ENCODE data around the gene AFDN. TPM values are rescaled to one million over a fixed set of nuclear protein-coding genes. Genes with fewer than 3 reads are reported as not detected.

Gene AFDN
- total RNA-seq, 1 experiment from 2014 or later, result 177 TPM

GRCh38 chr6:167976708-167977107, 150.0 kb downstream of the AFDN start:
- H3K9me3 Mint-ChIP-seq (ENCODE audit: unreplicated experiment), result no peaks in the 10 kb centered on the region

DNA sequence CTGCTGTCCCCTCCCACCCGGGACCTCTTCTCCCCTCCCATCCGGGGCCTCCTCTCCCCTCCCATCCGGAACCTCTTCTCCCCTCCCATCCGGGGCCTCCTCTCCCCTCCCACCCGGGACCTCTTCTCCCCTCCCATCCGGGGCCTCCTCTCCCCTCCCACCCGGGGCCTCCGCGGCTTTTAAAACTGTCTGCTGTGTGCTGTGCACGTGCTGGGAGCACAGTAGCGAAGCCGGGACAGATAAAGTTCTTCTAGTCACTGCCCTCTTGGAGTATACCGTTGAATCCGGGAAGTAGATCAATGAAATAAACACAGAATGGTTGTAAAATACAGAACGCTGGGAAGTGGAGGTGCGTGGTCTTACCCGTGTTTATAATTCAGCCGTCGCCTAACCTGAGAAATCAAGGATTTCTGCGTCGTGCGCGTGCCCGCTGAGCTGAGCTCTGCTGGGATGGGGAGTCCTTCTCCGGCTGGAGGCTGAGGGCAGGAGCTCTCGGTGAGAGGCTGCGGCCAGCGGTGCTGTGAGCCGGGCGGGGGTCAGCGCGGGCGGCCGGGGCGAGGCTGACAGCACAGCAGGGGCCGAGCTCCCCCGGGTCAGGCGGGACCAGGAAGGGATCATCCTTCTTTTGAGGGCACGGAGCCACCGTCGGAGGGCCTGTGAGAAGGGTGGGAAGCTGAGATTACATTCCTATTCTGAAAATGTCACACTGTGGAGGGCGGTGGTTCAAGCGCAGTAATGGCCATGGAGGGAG, 151.2 kb downstream of the AFDN start:
- H3K36me3 Mint-ChIP-seq (ENCODE audit: insufficient read depth, unreplicated experiment), result peaks cover 35% of the 10 kb centered on the region
- Histone ChIP-seq H3K9me3 (no peaks in the 10 kb centered on the region), H3K4me3 (ENCODE audit: low read depth, low read length) (no peak overlapping the region), H3K4me1 (no peaks in the 10 kb centered on the region), H3K27me3 (replicated peaks; ENCODE audit: control insufficient read depth, insufficient read depth, low read length) (no peaks in the 10 kb centered on the region), H3K36me3 (ENCODE audit: control insufficient read depth, insufficient read depth, low read length) (no peaks in the 10 kb centered on the region)
- no peaks in the 10 kb centered on the region for H3K27me3 Mint-ChIP-seq (ENCODE audit: insufficient read depth, unreplicated experiment)
- no TSS peak for BruUV-seq (replicated peaks)
- intact Hi-C loops (cut with micrococcal nuclease; ENCODE audit: unreplicated experiment), result no loop called here
- DNase-seq, result no peak
- H3K4me1 Mint-ChIP-seq (ENCODE audit: low read depth, unreplicated experiment), result peaks cover 14% of the 10 kb centered on the region
- CTCF ChIA-PET, result no interaction called here
- no peak for TF ChIP-seq CTCF (IDR thresholded peaks at IDR 0.05; ENCODE audit: insufficient read depth in 1 of 2, low read depth in 1 of 2, low read length in 1 of 2, severe bottlenecking in 1 of 2, unreplicated experiment in 1 of 2)
- no peak overlapping the region for H3K4me3 Mint-ChIP-seq (ENCODE audit: unreplicated experiment)
- no peak overlapping the region for H3K27ac Mint-ChIP-seq (ENCODE audit: unreplicated experiment)
- no peaks in the 10 kb centered on the region for H3K9me3 Mint-ChIP-seq (ENCODE audit: unreplicated experiment)
- POLR2A ChIA-PET, result no interaction called here

More at GRCh38 chr6:167976708-167977107, 150.0 kb downstream of the AFDN start:
- intact Hi-C loops (cut with micrococcal nuclease; ENCODE audit: unreplicated experiment), result no loop called here
- H3K4me1 ChIP-seq, result no peaks in the 10 kb centered on the region
- POLR2A ChIA-PET, result no interaction called here
- no peak overlapping the region for H3K4me3 ChIP-seq (ENCODE audit: low read depth, low read length)
- Mint-ChIP-seq H3K36me3 (ENCODE audit: insufficient read depth, unreplicated experiment) (peaks cover 44% of the 10 kb centered on the region), H3K4me3 (ENCODE audit: unreplicated experiment) (no peak overlapping the region), H3K4me1 (ENCODE audit: low read depth, unreplicated experiment) (peaks cover 14% of the 10 kb centered on the region), H3K27ac (ENCODE audit: unreplicated experiment) (no peak overlapping the region), H3K27me3 (ENCODE audit: insufficient read depth, unreplicated experiment) (no peaks in the 10 kb centered on the region)
- no peak for DNase-seq
- BruUV-seq (replicated peaks), result no TSS peak
- no peaks in the 10 kb centered on the region for H3K9me3 ChIP-seq
- H3K27me3 ChIP-seq (replicated peaks; ENCODE audit: control insufficient read depth, insufficient read depth, low read length), result no peaks in the 10 kb centered on the region
- CTCF ChIA-PET, result no interaction called here
- TF ChIP-seq CTCF (IDR thresholded peaks at IDR 0.05; ENCODE audit: insufficient read depth in 1 of 2, low read depth in 1 of 2, low read length in 1 of 2, severe bottlenecking in 1 of 2, unreplicated experiment in 1 of 2), result no peak
- no peaks in the 10 kb centered on the region for H3K36me3 ChIP-seq (ENCODE audit: control insufficient read depth, insufficient read depth, low read length)

DNA sequence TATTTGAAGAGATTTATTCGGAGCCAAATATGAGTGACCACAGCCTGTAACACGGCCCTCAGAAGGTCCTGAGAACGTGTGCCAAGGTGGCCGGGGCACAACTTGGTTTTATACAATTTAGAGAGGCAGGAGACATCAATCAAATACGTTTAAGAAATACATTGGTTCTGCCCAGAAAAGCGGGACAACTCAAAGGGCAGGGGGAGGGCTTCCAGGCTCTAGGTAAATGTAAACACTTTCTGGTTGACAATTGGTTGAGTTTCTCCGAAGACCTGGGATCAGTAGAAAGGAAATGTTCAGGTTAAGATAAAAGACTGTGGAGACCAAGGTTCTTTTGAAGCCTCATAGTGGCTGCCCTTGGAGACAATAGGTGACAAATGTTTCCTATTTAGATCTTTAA, 151.9 kb downstream of the AFDN start:
- ChIA-PET CTCF (no interaction called here), POLR2A (no interaction called here)
- intact Hi-C loops (cut with micrococcal nuclease; ENCODE audit: unreplicated experiment), result no loop called here
- peaks cover 9% of the 10 kb centered on the region for H3K4me1 Mint-ChIP-seq (ENCODE audit: low read depth, unreplicated experiment)
- DNase-seq, result no peak
- Histone ChIP-seq H3K36me3 (ENCODE audit: control insufficient read depth, insufficient read depth, low read length) (no peaks in the 10 kb centered on the region), H3K27me3 (replicated peaks; ENCODE audit: control insufficient read depth, insufficient read depth, low read length) (no peaks in the 10 kb centered on the region), H3K9me3 (no peaks in the 10 kb centered on the region), H3K4me1 (no peaks in the 10 kb centered on the region), H3K4me3 (ENCODE audit: low read depth, low read length) (no peak overlapping the region)
- peaks cover 28% of the 10 kb centered on the region for H3K36me3 Mint-ChIP-seq (ENCODE audit: insufficient read depth, unreplicated experiment)
- TF ChIP-seq CTCF (IDR thresholded peaks at IDR 0.05; ENCODE audit: insufficient read depth in 1 of 2, low read depth in 1 of 2, low read length in 1 of 2, severe bottlenecking in 1 of 2, unreplicated experiment in 1 of 2), result no peak
- BruUV-seq (replicated peaks), result no TSS peak
- H3K9me3 Mint-ChIP-seq (ENCODE audit: unreplicated experiment), result peaks cover 2% of the 10 kb centered on the region
- no peak overlapping the region for H3K4me3 Mint-ChIP-seq (ENCODE audit: unreplicated experiment)
- no peaks in the 10 kb centered on the region for H3K27me3 Mint-ChIP-seq (ENCODE audit: insufficient read depth, unreplicated experiment)
- H3K27ac Mint-ChIP-seq (ENCODE audit: unreplicated experiment), result no peak overlapping the region

All from Caco-2 (cell line).